Left renal pelvis (tissue), 4 donors: ENCODE measurements around the gene ADCK1. TPM values are rescaled to one million over a fixed set of nuclear protein-coding genes. Genes with fewer than 3 reads are reported as not detected.
A peak's percentile ranks its signal among the peaks of the same experiment; 100 is the strongest.
"Not testable (repeated sequence)": the region's sequence is repeated elsewhere in the genome, so short reads cannot be mapped to it uniquely, and the experiment has no call there.

ENCODE experiments used
- DNase-seq, 4 donors: peaks; one replicate each; pipeline ENCODE4 v3.0.0-alpha.2; 2013; ENCODE audit warnings: low read depth in 4 of 4, low spot score in 3 of 4
- polyA plus RNA-seq, 4 donors: library from polyadenylated mRNA; unstranded; fragments of 120-200 nt; gene quantifications; one replicate each; pipeline ENCODE4 v1.2.1, GENCODE V29; 2013; ENCODE audit not compliant: insufficient read length in 4 of 4

Gene ADCK1
- polyA plus RNA-seq, 4 donors = 7.6 to 12.5 (median 8.9) TPM

- no peak for DNase-seq
Observed at GRCh38 chr14:77892381-77892871, 92.5 kb downstream of the ADCK1 start.

GRCh38 chr14:77892890-77893484, 93.1 kb downstream of the ADCK1 start:
- DNase-seq = no peak

GRCh38 chr14:77897374-77897773, 97.5 kb downstream of the ADCK1 start:
- no peak for DNase-seq

DNA sequence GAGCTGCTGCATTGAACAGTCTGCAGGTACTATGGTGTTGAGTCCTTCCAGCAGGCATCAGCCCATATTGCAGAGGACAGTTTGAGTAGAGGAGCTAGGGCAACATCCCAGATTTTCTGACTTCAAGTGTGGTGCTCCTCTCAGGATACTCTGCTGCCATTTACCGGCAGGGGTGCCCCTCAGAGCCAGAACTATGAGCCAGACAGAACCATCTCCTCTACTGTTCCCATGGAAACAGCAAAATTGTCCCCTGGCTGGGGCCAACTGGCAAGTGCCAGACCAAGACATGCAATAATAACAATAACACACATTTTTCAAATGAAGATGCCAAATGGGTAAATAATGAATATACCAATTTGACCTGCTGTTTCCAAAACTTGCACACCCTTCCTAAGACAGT, 102.9 kb downstream of the ADCK1 start:
- DNase-seq = no peak

- no peak for DNase-seq
Observed at GRCh38 chr14:77903221-77903620, 103.3 kb downstream of the ADCK1 start.

DNA sequence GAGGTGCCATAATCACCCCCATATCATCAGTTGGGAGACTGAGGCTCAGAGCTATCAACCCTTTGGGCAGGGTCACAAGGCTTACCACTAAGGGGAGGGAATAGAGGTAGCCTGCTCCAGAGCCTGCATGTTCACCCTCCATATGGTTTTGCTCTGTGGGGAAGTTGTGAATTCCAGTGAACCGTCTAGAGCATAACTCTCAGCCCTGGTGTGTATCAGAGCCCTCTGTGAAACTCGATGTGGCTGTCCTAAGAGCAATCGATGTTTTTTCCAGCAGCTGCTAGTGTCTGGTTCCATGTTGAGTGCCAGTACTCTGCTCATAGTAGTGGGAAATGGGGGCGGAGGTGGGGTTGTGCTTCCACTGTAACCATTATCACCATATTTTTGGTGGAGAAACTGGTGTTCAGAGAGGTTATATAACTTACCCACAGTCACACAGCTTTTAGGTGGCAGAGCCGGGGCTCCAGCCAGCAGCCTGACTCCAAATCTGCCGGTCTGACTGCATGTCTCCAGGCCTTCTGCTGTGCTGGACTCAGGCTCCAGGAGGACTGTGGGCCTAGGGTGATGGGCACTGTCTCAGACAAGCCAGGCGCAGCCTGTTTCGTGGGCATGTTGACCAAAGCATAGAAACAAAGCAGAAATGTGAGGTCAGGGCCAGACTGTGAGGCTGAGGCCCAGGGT, 104.2 kb downstream of the ADCK1 start:
- DNase-seq = no peak

DNA sequence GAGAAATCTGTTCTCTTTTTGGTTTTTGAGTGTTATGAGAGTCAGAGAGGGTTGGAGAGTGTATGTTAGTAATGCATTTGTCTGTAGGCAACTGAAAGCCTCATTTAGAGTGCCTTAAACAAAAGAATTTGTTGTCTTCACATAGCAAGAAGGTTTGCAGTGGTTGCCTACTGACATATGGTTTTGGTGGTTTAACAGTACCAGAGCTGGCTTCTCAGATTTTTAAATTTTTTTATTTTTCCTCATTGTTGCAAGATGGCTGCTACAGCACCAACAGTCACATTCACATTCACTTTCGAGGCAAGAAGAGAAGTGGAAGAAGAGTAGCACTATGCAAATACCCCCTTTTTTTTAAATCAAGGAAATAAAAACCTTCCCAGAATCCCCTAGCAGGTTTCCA, 106.5 kb downstream of the ADCK1 start:
- no peak for DNase-seq

- no peak for DNase-seq
Observed at GRCh38 chr14:77908847-77909246, 108.9 kb downstream of the ADCK1 start.

DNA sequence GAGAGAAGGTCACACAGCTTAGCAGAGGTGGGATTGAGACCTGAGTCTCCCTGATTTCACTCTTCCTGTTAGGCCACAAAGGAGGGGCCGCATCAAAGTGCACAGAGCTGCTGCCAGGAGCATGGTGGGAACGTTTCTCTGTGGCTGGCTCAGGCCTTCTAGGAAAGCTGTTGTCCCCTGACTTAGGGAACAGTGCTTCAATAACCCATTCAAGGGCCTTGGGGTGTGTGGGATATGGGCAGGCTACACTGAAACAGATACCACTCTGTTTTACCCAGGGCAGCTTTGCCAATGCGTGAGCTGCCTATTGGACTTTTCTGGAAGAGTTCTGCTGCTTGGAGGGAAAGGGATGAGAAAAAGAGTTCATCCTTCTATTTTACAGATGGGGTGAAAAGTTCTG, 110.0 kb downstream of the ADCK1 start:
- DNase-seq = no peak

GRCh38 chr14:77910506-77910905, 110.6 kb downstream of the ADCK1 start:
- DNase-seq = no peak

DNA sequence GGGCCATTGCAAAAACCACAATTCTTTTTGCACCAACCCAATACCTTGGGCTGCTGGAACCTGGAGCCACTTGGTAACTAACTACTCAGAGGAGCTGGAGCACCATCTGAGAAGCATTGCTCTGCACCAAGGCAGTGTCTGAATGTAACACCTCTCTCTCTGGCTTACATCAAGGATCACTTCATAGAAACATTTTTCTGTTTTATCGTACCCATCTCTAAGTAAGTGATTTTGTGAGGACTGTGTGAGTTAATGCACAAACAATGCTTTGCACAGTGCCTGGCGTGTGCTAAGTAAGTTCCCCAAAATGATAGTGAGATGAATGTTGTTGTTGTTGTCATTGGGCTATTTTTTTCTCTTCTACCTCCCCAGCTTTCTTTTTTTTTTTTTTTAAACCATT, 111.4 kb downstream of the ADCK1 start:
- DNase-seq = no peak

DNA sequence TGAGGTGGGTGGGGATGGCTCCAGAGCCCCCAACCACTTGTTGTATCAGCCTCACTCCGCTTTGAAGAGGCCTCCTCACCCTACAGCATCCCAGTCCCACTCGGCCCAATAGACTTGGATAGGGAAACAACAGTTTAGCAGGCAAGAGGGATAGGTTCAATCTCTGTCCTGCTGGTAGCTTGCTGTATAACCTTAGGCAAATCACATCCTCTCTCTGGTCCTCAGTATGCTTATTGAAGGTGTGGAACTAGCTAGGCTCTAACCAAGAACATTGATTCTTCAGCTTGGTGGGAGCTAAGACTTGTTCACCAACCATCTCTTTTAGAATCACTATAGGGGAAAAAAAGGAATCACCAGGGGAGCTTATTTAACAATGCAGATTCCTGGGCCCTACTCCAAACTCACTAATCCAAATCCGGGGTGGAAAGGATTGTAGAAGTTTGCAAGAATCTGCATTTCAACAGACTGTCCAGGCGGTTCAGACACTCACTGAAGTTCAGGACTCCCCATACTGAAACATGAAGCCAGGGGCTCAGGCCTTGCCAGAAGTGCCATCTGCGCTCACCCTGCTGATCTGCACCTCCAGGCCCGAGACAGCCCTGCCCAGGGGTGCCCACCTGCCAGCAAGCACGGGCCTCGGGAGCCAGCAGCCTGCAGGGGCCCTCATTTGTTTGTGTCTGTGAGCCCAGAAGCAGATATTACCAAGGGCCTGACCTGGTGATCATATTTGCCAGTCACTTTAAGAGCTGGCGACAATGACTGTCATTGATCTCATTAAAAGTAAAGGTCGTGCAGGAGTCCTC, 113.0 kb downstream of the ADCK1 start:
- no peak for DNase-seq

- DNase-seq = no peak
Observed at GRCh38 chr14:77914073-77914721, 114.3 kb downstream of the ADCK1 start.

- not testable (repeated sequence) for DNase-seq
Observed at GRCh38 chr14:77915390-77915789, 115.5 kb downstream of the ADCK1 start.

- DNase-seq = no peak
Observed at GRCh38 chr14:77917491-77918201, 117.7 kb downstream of the ADCK1 start.

DNA sequence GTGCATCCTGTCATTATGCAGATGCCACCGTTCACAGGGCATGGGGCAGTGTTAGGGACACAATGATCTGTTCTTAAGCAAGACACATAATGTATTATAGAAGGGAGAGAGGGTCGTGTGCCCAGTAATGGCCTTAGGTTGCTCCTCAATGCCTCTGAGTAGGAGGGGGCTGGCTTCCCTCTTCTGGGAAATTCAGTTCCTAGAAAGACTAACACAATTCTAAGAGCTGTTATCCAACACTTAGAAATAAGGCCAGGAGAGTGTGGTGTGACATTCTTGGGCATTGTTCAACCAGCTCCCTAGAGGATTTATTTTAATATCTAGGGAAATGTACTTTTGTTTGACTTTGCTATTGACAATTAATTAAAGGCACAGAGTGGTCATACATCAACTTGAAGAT, 118.5 kb downstream of the ADCK1 start:
- no peak for DNase-seq

- DNase-seq = no peak
Observed at GRCh38 chr14:77920312-77920711, 120.4 kb downstream of the ADCK1 start.

GRCh38 chr14:77921818-77922217, 121.9 kb downstream of the ADCK1 start:
- DNase-seq = no peak

DNA sequence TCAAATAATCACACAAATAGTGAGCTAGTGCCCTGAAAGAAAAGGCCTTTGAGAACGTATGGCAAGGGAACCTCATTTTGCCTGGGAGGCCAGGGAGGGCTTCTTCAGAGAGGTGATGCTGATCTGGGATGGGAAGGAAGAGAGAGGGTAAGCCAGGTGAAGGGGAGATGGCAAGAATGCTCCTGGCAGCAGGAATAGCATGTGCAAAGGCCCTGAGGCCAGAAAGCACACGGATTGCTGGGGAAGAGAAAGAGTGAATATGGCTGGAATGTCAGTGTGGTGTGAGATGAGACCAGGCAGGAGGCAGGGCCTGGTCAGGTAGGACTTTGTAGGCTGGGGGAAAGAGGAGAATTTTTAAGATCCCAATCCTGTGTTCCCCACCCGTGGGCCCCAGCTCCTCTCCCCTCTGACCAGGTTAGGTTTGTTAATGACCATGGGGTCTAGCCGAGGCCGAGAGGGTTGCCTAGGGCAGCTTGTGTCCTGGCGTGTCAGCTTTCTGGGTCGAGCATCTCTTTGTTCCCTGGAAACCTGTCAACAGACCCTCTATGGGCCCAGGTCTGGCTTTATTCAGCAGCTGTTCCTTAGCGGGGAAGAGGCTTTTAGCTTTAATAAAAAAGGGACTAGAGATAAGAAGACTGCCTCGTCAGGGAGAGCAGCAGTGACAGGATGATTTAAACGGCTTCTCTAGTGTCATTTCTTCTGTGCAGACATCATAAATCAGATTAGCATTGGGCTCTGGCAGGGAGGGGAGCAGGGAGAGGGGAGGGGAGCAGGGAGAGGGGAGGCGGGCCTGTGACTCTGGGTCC, 123.4 kb downstream of the ADCK1 start:
- peak in 3 of 4 donors; percentile 24 to 40 (median 28) for DNase-seq
